22Rv1 (cell line): ENCODE data around the gene MYCBPAP.

Experiments used
- H3K27ac ChIP-seq: fragments of 450-650 bp; 2 replicates; pipeline ENCODE4 v1.5.1; 2017
- ZFX ChIP-seq: fragments of 450-650 bp; IDR thresholded peaks from 2 replicates; pipeline ENCODE4 v1.6.1; 2017; ENCODE audit warnings: antibody characterized with exemption, borderline replicate concordance
- TF ChIP-seq, protein P1 (sequence below): fragments of 450-650 bp; IDR thresholded peaks from 2 replicates; pipeline ENCODE4 v1.5.1; 2017; ENCODE audit warnings: mild to moderate bottlenecking

MYCBPAP gene, protein sequence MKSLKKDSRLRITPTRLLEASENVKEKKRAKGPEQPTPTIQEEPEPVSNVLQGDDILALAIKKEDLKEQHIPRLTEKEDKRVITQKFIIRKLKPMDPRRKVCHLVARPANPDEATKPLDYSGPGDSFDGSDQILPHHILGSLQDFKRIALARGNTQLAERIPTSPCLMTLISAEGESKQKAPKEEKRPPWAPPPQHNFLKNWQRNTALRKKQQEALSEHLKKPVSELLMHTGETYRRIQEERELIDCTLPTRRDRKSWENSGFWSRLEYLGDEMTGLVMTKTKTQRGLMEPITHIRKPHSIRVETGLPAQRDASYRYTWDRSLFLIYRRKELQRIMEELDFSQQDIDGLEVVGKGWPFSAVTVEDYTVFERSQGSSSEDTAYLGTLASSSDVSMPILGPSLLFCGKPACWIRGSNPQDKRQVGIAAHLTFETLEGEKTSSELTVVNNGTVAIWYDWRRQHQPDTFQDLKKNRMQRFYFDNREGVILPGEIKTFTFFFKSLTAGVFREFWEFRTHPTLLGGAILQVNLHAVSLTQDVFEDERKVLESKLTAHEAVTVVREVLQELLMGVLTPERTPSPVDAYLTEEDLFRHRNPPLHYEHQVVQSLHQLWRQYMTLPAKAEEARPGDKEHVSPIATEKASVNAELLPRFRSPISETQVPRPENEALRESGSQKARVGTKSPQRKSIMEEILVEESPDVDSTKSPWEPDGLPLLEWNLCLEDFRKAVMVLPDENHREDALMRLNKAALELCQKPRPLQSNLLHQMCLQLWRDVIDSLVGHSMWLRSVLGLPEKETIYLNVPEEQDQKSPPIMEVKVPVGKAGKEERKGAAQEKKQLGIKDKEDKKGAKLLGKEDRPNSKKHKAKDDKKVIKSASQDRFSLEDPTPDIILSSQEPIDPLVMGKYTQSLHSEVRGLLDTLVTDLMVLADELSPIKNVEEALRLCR

DNA sequence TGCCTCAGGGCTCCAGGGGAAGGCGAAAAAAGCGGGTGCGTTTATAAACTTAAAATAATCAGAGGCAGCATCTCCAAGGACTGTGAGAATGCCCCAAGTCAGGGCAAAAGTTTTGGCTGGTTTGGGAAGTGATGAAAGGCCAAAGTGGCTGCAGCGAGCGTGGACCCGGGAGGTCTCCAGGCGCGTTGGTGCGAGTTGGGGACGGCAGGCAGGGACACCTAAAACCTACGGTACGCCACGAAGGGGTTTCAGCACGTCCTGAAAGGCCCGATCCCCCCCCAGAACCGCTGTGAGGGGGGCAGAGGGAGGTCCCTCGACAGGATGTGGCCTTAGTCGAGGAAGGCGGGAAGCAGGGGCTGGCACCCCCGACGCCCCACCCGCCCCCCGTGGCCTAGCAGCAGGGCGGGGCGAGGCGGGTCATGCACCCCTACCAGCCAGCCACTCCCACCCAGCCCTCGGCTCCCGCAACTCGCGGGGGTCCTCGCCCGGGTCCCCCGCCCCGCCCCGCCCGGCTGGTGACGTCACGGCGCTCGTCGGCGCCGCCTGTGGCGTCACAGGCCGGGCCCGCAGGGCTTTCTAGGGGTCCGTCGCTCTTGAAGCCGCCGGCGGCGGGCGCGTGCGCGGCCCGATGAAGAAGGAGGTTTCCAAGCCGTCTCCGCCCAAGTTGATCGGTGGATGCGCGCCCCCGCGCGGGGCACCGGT, at the start of gene MYCBPAP:
TSS of gene MYCBPAP (plus strand) at position 569 of the 702 bp plus-strand sequence. CDS start 236 bp downstream, outside the sequence.
- H3K27ac ChIP-seq: peak within 1 kb of the TSS; percentile 44
- TF ChIP-seq, protein P1, sequence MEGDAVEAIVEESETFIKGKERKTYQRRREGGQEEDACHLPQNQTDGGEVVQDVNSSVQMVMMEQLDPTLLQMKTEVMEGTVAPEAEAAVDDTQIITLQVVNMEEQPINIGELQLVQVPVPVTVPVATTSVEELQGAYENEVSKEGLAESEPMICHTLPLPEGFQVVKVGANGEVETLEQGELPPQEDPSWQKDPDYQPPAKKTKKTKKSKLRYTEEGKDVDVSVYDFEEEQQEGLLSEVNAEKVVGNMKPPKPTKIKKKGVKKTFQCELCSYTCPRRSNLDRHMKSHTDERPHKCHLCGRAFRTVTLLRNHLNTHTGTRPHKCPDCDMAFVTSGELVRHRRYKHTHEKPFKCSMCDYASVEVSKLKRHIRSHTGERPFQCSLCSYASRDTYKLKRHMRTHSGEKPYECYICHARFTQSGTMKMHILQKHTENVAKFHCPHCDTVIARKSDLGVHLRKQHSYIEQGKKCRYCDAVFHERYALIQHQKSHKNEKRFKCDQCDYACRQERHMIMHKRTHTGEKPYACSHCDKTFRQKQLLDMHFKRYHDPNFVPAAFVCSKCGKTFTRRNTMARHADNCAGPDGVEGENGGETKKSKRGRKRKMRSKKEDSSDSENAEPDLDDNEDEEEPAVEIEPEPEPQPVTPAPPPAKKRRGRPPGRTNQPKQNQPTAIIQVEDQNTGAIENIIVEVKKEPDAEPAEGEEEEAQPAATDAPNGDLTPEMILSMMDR: peak; percentile 51
- no peak for TF ChIP-seq ZFX

DNA sequence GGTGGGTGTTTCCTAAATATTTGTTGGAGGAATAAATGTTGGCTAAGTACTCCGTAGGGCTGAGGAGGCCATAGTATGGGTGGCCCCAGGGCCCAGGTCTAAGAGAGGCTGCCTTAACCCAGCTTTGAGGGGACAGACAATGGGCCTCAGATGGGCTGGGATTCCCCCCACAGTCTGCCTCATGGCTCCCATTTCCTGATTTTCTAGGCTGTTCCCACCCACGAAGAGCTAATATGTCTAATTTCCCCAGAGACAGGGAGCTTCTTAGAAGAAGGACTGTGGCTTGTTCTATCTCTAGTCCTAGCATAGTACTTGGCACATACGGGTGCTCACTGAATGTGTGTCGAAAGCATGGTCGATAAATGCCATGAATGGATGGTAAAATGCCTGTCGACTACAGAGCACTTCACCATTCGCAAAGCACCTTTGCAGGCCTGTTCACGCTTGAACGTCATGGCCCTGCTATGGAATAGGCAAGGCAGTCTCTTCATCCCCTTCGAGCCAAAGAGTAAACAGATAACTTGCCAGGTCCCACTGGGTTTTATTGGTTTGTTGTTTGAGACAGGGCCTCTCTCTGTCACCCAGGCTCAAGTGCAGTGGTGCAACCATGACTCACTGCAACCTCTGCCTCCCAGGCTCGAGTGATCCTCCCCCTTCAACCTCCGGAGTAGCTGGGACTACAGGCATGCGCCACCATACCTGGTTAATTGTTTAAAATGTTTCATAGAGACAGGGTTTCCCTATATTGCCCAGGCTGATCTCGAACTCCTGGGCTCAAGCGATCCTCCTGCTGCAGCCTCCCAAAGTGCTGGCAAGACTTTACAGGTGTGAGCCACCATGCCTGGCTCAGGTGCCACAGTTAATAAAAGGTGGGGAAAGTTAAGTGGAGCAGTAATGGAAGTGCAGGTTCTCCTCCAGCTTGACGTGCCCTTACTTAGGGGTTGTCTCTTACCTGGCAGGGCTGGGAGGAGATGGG, 49.2 kb upstream of the MYCBPAP start:
- TF ChIP-seq, protein P1: no peak
- TF ChIP-seq ZFX: no peak
- no peak overlapping the region for H3K27ac ChIP-seq

DNA sequence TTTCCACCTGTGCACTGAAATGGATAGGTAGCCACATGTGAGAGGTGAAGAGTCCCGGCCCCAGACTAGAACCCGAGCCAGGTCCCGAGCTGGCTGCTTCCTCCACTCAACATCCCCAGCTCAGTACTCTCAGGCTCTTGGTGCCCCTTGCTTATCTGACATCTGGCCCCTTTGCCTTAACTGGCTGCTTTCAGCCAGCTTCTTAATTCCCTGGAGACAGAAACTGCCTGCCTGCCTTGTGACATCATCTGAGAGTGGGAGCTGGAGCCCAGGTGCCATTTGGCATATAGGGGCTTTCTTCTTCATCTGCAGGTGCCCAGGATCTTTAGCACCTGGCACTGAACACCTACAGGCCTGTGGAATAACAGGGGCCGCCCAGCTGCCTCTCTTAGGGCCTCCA, 48.5 kb upstream of the MYCBPAP start:
- H3K27ac ChIP-seq: no peak overlapping the region
- TF ChIP-seq, protein P1: no peak
- no peak for TF ChIP-seq ZFX

DNA sequence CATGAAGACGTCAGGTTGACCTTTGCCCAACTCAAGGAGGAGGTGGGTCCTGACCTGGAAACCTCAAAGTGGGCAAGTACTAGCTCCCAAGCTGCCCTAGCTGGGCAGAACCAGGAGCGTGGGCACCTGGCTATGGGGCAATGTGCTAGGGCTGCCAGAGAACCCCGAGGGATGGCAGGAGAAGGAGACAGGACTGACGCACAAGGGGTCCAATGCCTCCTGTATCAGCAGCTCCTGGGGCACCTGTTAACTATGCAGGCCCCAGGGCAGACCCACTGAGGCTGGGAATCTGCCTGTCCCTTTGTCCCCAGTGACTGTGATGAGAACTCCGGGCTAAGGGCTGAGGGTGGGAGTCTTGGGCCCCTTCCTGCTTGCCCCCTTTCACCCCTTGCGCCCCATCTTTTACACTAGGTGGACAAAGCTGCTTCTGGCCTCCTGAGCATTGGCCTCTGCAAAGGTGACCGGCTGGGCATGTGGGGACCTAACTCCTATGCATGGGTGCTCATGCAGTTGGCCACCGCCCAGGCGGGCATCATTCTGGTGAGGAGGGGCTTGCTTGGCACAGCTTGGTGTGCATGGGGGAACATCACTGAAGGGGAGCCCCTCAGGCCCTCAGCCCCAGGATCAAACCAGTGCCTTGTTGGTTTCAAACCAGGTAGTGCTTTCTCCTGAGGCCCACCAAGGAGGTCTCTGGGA, 47.3 kb upstream of the MYCBPAP start:
- TF ChIP-seq, protein P1: no peak
- TF ChIP-seq ZFX: no peak
- H3K27ac ChIP-seq: no peak overlapping the region

DNA sequence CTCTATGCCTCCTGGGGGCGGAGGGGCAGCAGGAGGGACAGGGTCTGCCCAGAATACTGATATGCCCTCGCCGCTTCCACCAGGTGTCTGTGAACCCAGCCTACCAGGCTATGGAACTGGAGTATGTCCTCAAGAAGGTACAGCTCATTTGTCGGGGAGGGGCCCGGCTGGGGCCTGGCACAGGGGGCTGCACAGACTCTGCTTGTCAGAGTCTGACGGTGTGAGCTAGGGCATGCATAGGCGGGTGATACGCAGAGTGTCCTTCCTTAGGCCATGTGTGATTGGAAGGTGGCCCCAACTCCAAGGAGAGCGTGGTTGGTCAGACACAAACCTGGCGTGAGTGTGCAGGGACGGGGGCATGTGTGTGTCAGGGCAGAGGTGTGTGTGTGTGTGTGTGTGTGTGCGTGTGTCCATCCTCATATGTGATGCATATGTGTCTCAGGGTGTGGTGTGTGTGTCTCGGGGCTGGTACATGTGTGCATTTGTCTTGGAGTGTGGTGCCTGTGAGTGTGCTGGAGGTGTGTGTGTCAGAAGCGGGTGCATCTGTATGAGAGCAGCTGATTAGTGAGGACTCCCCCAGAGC, 46.6 kb upstream of the MYCBPAP start:
- H3K27ac ChIP-seq: no peak overlapping the region
- TF ChIP-seq, protein P1: no peak
- no peak for TF ChIP-seq ZFX
